ENCODE measurements around the gene ASCC3. TPM values are rescaled to one million over a fixed set of nuclear protein-coding genes. Genes with fewer than 3 reads are reported as not detected.

Gene ASCC3
- total RNA-seq (57.2 and 64.6 TPM in 2 replicates), polyA plus RNA-seq (13.4 and 15.7 TPM in 2 replicates), polyA minus RNA-seq (49.6 and 54.7 TPM in 2 replicates), Bru-seq, nascent RNA (percentile 92 among the genes with signal in this experiment), BruChase-seq, experiment 1, labeled RNA remaining after a 6-hour chase (percentile 82 among the genes with signal in this experiment), BruChase-seq, experiment 2, labeled RNA remaining after a 2-hour chase (percentile 81 among the genes with signal in this experiment)
- 17.6 and 20.6 TPM in 2 replicates for polyA plus RNA-seq (2011; cell fraction: cytosol; rRNA removed)
- 29.4 and 31.0 TPM in 2 replicates for polyA plus RNA-seq (2011; cell fraction: nucleus; rRNA removed)
- polyA plus RNA-seq (2012), result 26.9 and 45.6 TPM in 2 replicates
- polyA minus RNA-seq (2011; cell fraction: cytosol; rRNA and poly(A)+ RNA removed), result 31.6 TPM
- 96.3 and 135 TPM in 2 replicates for polyA minus RNA-seq (2011; cell fraction: nucleus; rRNA and poly(A)+ RNA removed)
- long read RNA-seq, full-length matches to known transcripts, result 4 of 15 reads
- long read RNA-seq, partial matches to known transcripts, result 4 of 15 reads
- long read RNA-seq, other reads (novel, unspliced or antisense), result 7 of 15 reads

- no peaks in the 10 kb centered on the region for H4K20me1 ChIP-seq (replicated peaks; ENCODE audit: control insufficient read depth, extremely low read depth, insufficient read depth, low read length)
- no peaks in the 10 kb centered on the region for H3K36me3 ChIP-seq (ENCODE audit: control insufficient read depth in 2 of 2, extremely low read depth in 1 of 2, insufficient read depth in 2 of 2, low read length in 2 of 2)
- H3K4me2 ChIP-seq (ENCODE audit: insufficient read depth, low read length), result peak within 1 kb of the TSS; percentile 92
- no TSS peak for BruUV-seq (replicated peaks)
- intact Hi-C loops (cut with micrococcal nuclease), result no loop called here
- TF ChIP-seq MYC (IDR thresholded peaks at IDR 0.05; ENCODE audit: low read depth, low read length), result peak; percentile 67
- no peak for TF ChIP-seq FOS (IDR thresholded peaks at IDR 0.05; ENCODE audit: borderline replicate concordance, insufficient read depth, low read length)
- TF ChIP-seq MAX (IDR thresholded peaks at IDR 0.05; ENCODE audit: insufficient read depth, insufficient read length), result peak; percentile 15
- TF ChIP-seq POLR2AphosphoS5 (IDR thresholded peaks at IDR 0.05; ENCODE audit: insufficient read depth, low read depth, low read length), result peak; percentile 85
- TF ChIP-seq POLR2A (IDR thresholded peaks at IDR 0.05; ENCODE audit: low read depth, low read length), result peak; percentile 91
- FAIRE-seq (no peak), DNase-seq (ENCODE audit: low read depth, low spot score) (peak; percentile 91)
- ChIA-PET POLR2A (no interaction called here), CTCF (interaction anchor here (0.8 to 1.1 kb wide), 2 partner anchors 32 to 774 kb away, joined by 3 to 5 read pairs; no protein-coding TSS in a partner anchor)
- no peaks in the 10 kb centered on the region for H3K9me3 ChIP-seq (replicated peaks; ENCODE audit: control insufficient read depth, insufficient read depth, low read length)
- H3K9me1 ChIP-seq (replicated peaks; ENCODE audit: control insufficient read depth, extremely low read depth, insufficient read depth, low read length), result no peaks in the 10 kb centered on the region
- peak within 1 kb of the TSS; percentile 51 for H3K27ac ChIP-seq (ENCODE audit: insufficient read depth, low read depth, low read length)
- dilution Hi-C loops (cut with MboI; ENCODE audit: extremely low pct_ligation_motif_present, low sequenced_read_pairs), result no loop called here
- H3K79me2 ChIP-seq (ENCODE audit: control insufficient read depth, insufficient read depth, low read length), result peaks cover 48% of the 10 kb centered on the region
- peak within 1 kb of the TSS; percentile 91 for H2AFZ ChIP-seq (ENCODE audit: low read depth, low read length)
- H3K4me1 ChIP-seq (ENCODE audit: control insufficient read depth, extremely low read depth, insufficient read depth, low read length), result peaks cover 16% of the 10 kb centered on the region
- peak within 1 kb of the TSS; percentile 65 to 94 (median 70) for H3K4me3 ChIP-seq (replicated peaks in 1 of 3; ENCODE audit: insufficient read depth in 1 of 3, low read depth in 1 of 3, low read length in 3 of 3)
- H3K27me3 ChIP-seq (ENCODE audit: control insufficient read depth in 2 of 2, insufficient read depth in 2 of 2, low read length in 2 of 2), result no peaks in the 10 kb centered on the region
- peak within 1 kb of the TSS; percentile 70 for H3K9ac ChIP-seq (replicated peaks; ENCODE audit: extremely low read depth, insufficient read depth, low read length)
Measured at GRCh38 chr6:100880853-100881706, at the start of gene ASCC3. ASCC3 (minus strand) TSS chr6:100881329; CDS start chr6:100867997, 13,332 bp downstream.
